Glutamatergic neuron (in vitro differentiated cells): ENCODE measurements around the gene DSCAML1. TPM values are rescaled to one million over a fixed set of nuclear protein-coding genes. Genes with fewer than 3 reads are reported as not detected.

Experiments
- DNase-seq: peaks from one replicate; pipeline ENCODE4 v3.0.0; 2022
- H3K27ac Mint-ChIP-seq: one replicate; pipeline ENCODE4 v1.8.0; 2020; ENCODE audit warnings: mild to moderate bottlenecking, mixed read lengths, inconsistent platforms; ENCODE audit not compliant: unreplicated experiment
- H3K27me3 Mint-ChIP-seq: one replicate; pipeline ENCODE4 v1.8.0; 2020; ENCODE audit warnings: mild to moderate bottlenecking, moderate library complexity, mixed read lengths, inconsistent platforms; ENCODE audit not compliant: unreplicated experiment
- H3K36me3 Mint-ChIP-seq: one replicate; pipeline ENCODE4 v1.8.0; 2020; ENCODE audit warnings: mild to moderate bottlenecking, mixed read lengths, inconsistent platforms; ENCODE audit not compliant: unreplicated experiment
- H3K4me1 Mint-ChIP-seq: one replicate; pipeline ENCODE4 v1.8.0; 2020; ENCODE audit warnings: mild to moderate bottlenecking, low read depth, mixed read lengths, inconsistent platforms; ENCODE audit not compliant: unreplicated experiment
- H3K4me3 Mint-ChIP-seq: one replicate; pipeline ENCODE4 v1.8.0; 2020; ENCODE audit warnings: mild to moderate bottlenecking, mixed read lengths, inconsistent platforms; ENCODE audit not compliant: unreplicated experiment
- H3K9me3 Mint-ChIP-seq: one replicate; pipeline ENCODE4 v1.8.0; 2020; ENCODE audit warnings: mild to moderate bottlenecking, moderate library complexity, mixed read lengths, inconsistent platforms; ENCODE audit not compliant: unreplicated experiment
- total RNA-seq: library from RNA; stranded (reverse); fragmentation: NEBNext Ultra II Directional; extraction: Animal tissue kit (Norgen Biotek cat#: 25700); gene quantifications from one replicate; pipeline ENCODE4 v1.2.1, GENCODE V29; 2021; ENCODE audit not compliant: unreplicated experiment
- TF ChIP-seq, protein P1 (sequence below): fragments of 200-600 bp; sonication (generic); IDR thresholded peaks from one replicate; pipeline ENCODE4 v1.5.0; 2021; ENCODE audit not compliant: partially characterized antibody, unreplicated experiment

Gene DSCAML1
- total RNA-seq, 1 donor from 2014 or later = 0.07 TPM

GRCh38 chr11:117564321-117564720 lies 232.7 kb downstream of the DSCAML1 start:
- peaks cover 14% of the 10 kb centered on the region for H3K27me3 Mint-ChIP-seq
- peaks cover 1% of the 10 kb centered on the region for H3K9me3 Mint-ChIP-seq
- H3K4me3 Mint-ChIP-seq = no peak overlapping the region
- no peak for DNase-seq
- no peaks in the 10 kb centered on the region for H3K36me3 Mint-ChIP-seq
- TF ChIP-seq, protein P1, sequence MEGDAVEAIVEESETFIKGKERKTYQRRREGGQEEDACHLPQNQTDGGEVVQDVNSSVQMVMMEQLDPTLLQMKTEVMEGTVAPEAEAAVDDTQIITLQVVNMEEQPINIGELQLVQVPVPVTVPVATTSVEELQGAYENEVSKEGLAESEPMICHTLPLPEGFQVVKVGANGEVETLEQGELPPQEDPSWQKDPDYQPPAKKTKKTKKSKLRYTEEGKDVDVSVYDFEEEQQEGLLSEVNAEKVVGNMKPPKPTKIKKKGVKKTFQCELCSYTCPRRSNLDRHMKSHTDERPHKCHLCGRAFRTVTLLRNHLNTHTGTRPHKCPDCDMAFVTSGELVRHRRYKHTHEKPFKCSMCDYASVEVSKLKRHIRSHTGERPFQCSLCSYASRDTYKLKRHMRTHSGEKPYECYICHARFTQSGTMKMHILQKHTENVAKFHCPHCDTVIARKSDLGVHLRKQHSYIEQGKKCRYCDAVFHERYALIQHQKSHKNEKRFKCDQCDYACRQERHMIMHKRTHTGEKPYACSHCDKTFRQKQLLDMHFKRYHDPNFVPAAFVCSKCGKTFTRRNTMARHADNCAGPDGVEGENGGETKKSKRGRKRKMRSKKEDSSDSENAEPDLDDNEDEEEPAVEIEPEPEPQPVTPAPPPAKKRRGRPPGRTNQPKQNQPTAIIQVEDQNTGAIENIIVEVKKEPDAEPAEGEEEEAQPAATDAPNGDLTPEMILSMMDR = no peak
- peaks cover 9% of the 10 kb centered on the region for H3K4me1 Mint-ChIP-seq
- H3K27ac Mint-ChIP-seq = no peak overlapping the region

DNA sequence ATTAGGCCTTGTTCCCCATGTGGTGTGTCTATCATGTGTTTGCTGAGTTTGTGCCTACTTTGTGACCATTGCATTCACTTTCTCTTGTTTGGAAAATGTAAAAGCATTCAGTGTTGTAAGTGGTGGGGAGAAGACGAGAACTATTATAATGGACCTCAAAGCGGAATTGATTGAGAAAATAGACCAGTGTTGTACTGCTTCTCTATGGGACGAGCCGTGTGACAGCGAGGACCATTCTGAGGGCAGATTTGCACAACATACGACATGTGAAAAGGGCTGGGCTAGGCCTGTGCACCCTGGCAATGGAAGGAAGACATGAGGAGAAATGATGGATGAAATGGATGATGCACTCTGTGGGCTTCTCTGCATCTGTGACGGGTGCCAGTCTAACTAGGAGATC lies 233.5 kb downstream of the DSCAML1 start:
- H3K36me3 Mint-ChIP-seq = no peaks in the 10 kb centered on the region
- TF ChIP-seq, protein P1 = no peak
- H3K27me3 Mint-ChIP-seq = peaks cover 14% of the 10 kb centered on the region
- DNase-seq = no peak
- no peak overlapping the region for H3K4me3 Mint-ChIP-seq
- peaks cover 9% of the 10 kb centered on the region for H3K4me1 Mint-ChIP-seq
- H3K27ac Mint-ChIP-seq = no peak overlapping the region
- H3K9me3 Mint-ChIP-seq = peaks cover 1% of the 10 kb centered on the region

GRCh38 chr11:117562136-117562535 lies 234.9 kb downstream of the DSCAML1 start:
- no peak for DNase-seq
- Mint-ChIP-seq H3K4me3 (no peak overlapping the region), H3K27ac (no peak overlapping the region), H3K27me3 (peaks cover 14% of the 10 kb centered on the region), H3K4me1 (peaks cover 9% of the 10 kb centered on the region), H3K36me3 (no peaks in the 10 kb centered on the region), H3K9me3 (peaks cover 1% of the 10 kb centered on the region)
- TF ChIP-seq, protein P1 = no peak

DNA sequence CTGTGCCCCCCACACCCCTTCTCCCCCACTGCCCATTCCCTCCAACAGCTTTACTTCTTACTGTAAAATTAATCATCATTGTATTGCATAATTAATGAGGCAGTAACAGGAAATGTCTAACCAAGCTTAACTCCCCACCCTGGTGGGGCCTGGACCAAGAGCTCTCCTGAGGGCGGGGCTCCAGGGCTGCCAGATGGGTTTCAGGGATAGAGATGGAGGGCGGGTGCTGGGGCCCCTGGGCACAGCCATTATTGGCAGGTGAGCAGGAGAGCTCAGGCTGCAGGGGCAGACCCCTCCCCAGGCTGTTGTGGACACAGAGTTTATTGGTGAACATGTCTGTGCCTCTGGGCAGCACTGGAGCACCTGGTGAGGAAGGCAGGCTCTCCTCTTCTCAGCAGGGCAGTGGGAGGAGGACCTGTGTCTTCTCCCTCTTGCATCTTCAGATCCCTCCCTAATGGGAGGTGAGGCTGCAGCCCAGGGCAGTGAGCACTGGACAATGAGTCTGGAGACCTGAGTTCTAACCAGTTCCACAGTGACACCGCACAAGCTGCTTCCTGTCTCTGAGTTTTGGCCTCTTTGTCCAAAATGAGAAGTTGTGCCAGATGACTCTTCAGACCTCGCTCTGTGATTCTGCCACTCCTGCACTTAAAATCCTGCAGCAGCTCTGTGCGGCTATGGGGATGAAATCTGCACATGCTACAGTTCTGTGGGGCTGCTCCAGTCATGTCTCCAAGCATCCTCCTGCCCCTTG lies 236.1 kb downstream of the DSCAML1 start:
- Mint-ChIP-seq H3K27me3 (peaks cover 16% of the 10 kb centered on the region), H3K4me3 (no peak overlapping the region), H3K9me3 (peaks cover 5% of the 10 kb centered on the region), H3K36me3 (no peaks in the 10 kb centered on the region), H3K4me1 (peaks cover 9% of the 10 kb centered on the region), H3K27ac (no peak overlapping the region)
- TF ChIP-seq, protein P1 = no peak
- no peak for DNase-seq

DNA sequence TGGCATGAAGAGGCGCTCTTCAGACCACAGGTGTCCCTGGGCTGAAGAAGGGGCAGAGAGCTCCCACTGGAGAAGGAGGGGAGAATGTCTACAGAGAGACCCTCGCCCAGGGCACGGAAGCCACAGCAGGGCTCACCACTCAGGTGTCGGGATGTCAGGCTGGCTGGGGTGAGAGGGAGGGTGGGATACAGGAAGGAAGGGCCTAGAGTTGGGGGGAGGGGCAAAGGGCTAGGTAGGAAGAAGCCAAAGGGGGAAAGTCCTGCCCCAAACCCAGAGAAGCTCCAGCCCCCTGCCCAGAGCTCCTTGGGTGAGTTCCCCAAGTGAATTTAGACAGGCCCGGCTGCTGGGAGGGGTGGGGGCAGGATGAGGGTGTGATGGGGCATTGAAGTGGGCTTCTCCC lies 237.3 kb downstream of the DSCAML1 start:
- no peak for DNase-seq
- Mint-ChIP-seq H3K4me3 (no peak overlapping the region), H3K27me3 (peaks cover 13% of the 10 kb centered on the region), H3K9me3 (peaks cover 5% of the 10 kb centered on the region), H3K4me1 (peaks cover 3% of the 10 kb centered on the region), H3K36me3 (no peaks in the 10 kb centered on the region), H3K27ac (no peak overlapping the region)
- TF ChIP-seq, protein P1 = no peak
